ENCODE measurements around the gene PRKACB.

Gene PRKACB

DNA sequence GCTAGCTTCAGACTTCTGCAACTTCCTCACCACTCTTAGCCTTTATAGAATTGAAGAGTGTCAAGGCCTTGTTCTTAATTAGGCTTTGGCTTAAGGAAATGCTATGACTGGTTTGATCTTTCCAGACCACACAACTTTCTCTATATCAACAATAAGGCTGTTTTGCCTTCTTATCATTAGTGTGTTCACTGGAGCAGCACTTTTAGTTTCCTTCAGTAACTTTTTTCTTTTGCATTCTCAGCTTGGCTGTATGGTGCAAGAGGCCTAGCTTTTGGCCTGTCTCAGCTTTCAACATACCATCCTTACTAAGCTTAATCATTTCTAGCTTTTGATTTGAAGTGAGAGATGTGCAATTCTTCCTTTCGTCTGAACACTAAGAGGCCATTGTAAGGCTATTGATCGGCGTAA lies 8.6 kb downstream of the PRKACB start:
- in situ Hi-C loops (cut with MboI; ENCODE audit: low sequenced_read_pairs, unreplicated experiment), result no loop called here
- TF ChIP-seq, protein P1, sequence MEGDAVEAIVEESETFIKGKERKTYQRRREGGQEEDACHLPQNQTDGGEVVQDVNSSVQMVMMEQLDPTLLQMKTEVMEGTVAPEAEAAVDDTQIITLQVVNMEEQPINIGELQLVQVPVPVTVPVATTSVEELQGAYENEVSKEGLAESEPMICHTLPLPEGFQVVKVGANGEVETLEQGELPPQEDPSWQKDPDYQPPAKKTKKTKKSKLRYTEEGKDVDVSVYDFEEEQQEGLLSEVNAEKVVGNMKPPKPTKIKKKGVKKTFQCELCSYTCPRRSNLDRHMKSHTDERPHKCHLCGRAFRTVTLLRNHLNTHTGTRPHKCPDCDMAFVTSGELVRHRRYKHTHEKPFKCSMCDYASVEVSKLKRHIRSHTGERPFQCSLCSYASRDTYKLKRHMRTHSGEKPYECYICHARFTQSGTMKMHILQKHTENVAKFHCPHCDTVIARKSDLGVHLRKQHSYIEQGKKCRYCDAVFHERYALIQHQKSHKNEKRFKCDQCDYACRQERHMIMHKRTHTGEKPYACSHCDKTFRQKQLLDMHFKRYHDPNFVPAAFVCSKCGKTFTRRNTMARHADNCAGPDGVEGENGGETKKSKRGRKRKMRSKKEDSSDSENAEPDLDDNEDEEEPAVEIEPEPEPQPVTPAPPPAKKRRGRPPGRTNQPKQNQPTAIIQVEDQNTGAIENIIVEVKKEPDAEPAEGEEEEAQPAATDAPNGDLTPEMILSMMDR (IDR thresholded peaks at IDR 0.05; ENCODE audit: borderline replicate concordance, control extremely low read depth, extremely low read depth, insufficient read depth, missing control alignments), result no peak
- no peak for DNase-seq (ENCODE audit: low spot score)

GRCh38 chr1:84155517-84155916 lies 11.4 kb downstream of the PRKACB start:
- DNase-seq (ENCODE audit: low spot score), result no peak
- in situ Hi-C loops (cut with MboI; ENCODE audit: low sequenced_read_pairs, unreplicated experiment), result no loop called here
- TF ChIP-seq, protein P1 (IDR thresholded peaks at IDR 0.05; ENCODE audit: borderline replicate concordance, control extremely low read depth, extremely low read depth, insufficient read depth, missing control alignments), result no peak

GRCh38 chr1:84156210-84156621 lies 12.1 kb downstream of the PRKACB start:
- in situ Hi-C loops (cut with MboI; ENCODE audit: low sequenced_read_pairs, unreplicated experiment), result no loop called here
- TF ChIP-seq, protein P1 (IDR thresholded peaks at IDR 0.05; ENCODE audit: borderline replicate concordance, control extremely low read depth, extremely low read depth, insufficient read depth, missing control alignments), result no peak
- DNase-seq (ENCODE audit: low spot score), result no peak

GRCh38 chr1:84159533-84160240 lies 15.6 kb downstream of the PRKACB start:
- TF ChIP-seq, protein P1 (IDR thresholded peaks at IDR 0.05; ENCODE audit: borderline replicate concordance, control extremely low read depth, extremely low read depth, insufficient read depth, missing control alignments), result no peak
- no peak for DNase-seq (ENCODE audit: low spot score)
- in situ Hi-C loops (cut with MboI; ENCODE audit: low sequenced_read_pairs, unreplicated experiment), result no loop called here

- DNase-seq (ENCODE audit: low spot score), result no peak
- in situ Hi-C loops (cut with MboI; ENCODE audit: low sequenced_read_pairs, unreplicated experiment), result no loop called here
- TF ChIP-seq, protein P1 (IDR thresholded peaks at IDR 0.05; ENCODE audit: borderline replicate concordance, control extremely low read depth, extremely low read depth, insufficient read depth, missing control alignments), result no peak
Measured at GRCh38 chr1:84162295-84162694, 18.2 kb downstream of the PRKACB start.

DNA sequence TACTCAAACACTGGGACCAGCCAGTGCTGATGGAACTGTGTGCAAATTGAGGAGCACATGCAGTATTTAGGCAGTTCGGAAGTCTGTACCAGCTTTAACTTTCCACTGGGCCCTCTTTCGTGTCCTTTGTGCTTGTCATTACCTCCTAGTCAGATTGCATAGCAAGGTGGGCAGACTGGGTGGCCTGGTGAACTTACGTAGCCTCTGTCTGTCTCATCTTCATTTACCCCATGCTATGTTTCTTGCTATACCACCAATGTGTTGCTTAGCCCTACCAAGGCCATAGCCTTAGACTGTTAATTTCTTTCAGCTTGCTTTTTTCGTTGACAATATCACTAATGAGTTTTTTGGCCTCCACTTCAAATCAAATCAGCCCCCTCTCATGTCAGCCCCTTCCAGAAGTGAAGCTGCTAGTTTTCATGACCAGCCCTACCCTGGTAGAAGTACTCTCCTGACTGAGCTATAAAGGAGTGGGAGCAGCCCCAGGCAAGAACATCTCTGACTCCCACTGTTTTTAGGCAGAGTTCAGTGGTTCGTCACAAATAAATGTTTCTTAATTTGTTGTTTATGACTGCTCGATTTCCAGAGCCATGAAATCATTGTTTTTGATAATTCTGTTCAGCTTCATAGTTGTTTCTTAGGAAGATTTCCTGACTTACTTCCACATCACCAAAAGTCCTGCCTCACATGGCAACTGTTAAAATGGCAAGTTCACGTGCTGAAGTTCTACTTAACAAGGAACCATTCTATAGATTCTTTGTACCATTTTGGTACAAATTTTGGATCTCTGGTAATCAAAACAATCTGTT lies 19.3 kb downstream of the PRKACB start:
- DNase-seq (ENCODE audit: low spot score), result no peak
- TF ChIP-seq, protein P1 (IDR thresholded peaks at IDR 0.05; ENCODE audit: borderline replicate concordance, control extremely low read depth, extremely low read depth, insufficient read depth, missing control alignments), result no peak
- in situ Hi-C loops (cut with MboI; ENCODE audit: low sequenced_read_pairs, unreplicated experiment), result no loop called here
